Stimulated activated CD8-positive, alpha-beta memory T cell treated with anti-CD3 and anti-CD28 coated beads, Interleukin-2, amount 100 ng/mL, for 48 hours (primary cell): ENCODE results near the gene TRA2B.
A peak's percentile ranks its signal among the peaks of the same experiment; 100 is the strongest.

Experiments used
- DNase-seq, 2 donors: peaks; one replicate each; pipeline ENCODE4 v3.0.0-alpha.2; 2020; ENCODE audit warnings: low read depth in 2 of 2

TRA2B gene

GRCh38 chr3:185950728-185951127 lies 12.9 kb upstream of the TRA2B start:
- no peak for DNase-seq

GRCh38 chr3:185949515-185949914 lies 11.7 kb upstream of the TRA2B start:
- no peak for DNase-seq

- no peak for DNase-seq
Measured at GRCh38 chr3:185948292-185948691, 10.5 kb upstream of the TRA2B start.

- DNase-seq, result no peak
Measured at GRCh38 chr3:185943760-185944106, 5.9 kb upstream of the TRA2B start.

GRCh38 chr3:185942907-185943759 lies 5.3 kb upstream of the TRA2B start:
- peak; percentile 61 to 73 for DNase-seq

- DNase-seq, result no peak
Measured at GRCh38 chr3:185942396-185942795, 4.6 kb upstream of the TRA2B start.

- no peak for DNase-seq
Measured at GRCh38 chr3:185940951-185941350, 3.1 kb upstream of the TRA2B start.

- no peak for DNase-seq
Measured at GRCh38 chr3:185939721-185940120, 1.9 kb upstream of the TRA2B start.

GRCh38 chr3:185936814-185937688 lies 763 bp downstream of the TRA2B start:
- DNase-seq, result peak; percentile 79 to 80

- DNase-seq, result no peak
Measured at GRCh38 chr3:185936273-185936629, 1.6 kb downstream of the TRA2B start.

- no peak for DNase-seq
Measured at GRCh38 chr3:185935465-185936272, 2.1 kb downstream of the TRA2B start.

- no peak for DNase-seq
Measured at GRCh38 chr3:185934767-185935464, 2.9 kb downstream of the TRA2B start.

- no peak for DNase-seq
Measured at GRCh38 chr3:185934174-185934557, 3.6 kb downstream of the TRA2B start.

- DNase-seq, result no peak
Measured at GRCh38 chr3:185933374-185934173, 4.2 kb downstream of the TRA2B start.

- no peak for DNase-seq
Measured at GRCh38 chr3:185931777-185932612, 5.8 kb downstream of the TRA2B start.

GRCh38 chr3:185930393-185931107 lies 7.3 kb downstream of the TRA2B start:
- DNase-seq, result no peak

- DNase-seq, result no peak
Measured at GRCh38 chr3:185929192-185930151, 8.3 kb downstream of the TRA2B start.

- DNase-seq, result no peak
Measured at GRCh38 chr3:185928496-185928895, 9.3 kb downstream of the TRA2B start.
